GM18870 (cell line): ENCODE measurements around the gene OXSM.
A peak's percentile ranks its signal among the peaks of the same experiment; 100 is the strongest.

Experiments
- ATAC-seq: cut with Tn5 transposase; IDR thresholded peaks from one replicate; pipeline ENCODE4 v1.9.1; 2021; ENCODE audit warnings: moderate library complexity; ENCODE audit not compliant: unreplicated experiment

The OXSM gene

DNA sequence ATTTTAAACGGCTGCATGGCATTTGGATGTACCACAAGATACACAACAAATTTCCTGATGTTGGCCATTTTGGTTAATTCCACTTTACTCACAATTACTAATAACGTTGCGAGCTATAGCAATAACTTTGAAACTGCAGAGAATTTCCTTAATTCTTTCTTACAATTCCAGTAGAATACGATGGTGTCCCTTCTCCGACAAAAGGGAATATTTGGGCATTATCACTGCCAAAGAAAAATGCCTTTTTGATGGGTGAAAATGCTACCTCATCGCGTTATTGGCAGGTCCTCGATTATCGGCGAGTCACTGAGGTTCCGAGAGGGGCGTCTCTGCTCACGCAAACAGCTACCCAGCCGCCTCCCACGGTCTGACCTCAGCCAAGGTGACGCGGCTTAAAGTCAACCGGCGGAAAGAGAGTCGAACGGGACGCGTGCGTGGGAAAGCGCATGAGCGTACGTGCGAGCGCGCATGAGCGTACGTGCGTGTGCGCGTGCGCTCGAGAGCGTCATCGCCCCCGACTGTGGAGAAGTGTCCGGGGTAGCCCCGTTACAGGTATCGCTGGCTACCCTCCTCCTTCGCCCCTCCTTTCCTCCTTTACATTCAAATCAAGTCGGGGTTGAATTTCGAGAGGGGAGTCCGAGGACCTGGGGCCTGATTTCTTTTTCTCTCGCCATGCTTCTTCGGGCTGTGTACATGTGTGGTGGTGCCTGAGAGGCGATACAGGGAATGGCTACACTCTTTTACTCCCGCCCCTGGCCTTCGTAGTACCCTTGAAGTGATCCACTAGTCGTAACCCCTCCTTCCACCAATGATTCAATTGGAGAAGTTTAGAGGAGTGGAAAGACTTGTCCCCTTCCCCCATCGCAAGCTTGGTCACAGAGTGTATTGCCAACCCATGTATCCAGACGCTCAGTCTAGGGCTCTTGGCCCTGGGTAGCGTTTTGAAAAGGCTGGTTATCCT is at the start of gene OXSM:
Gene OXSM (plus strand): TSS at position 495 of the 961 bp plus-strand sequence. CDS start 931 bp downstream, outside the sequence.
- peak; percentile 89 for ATAC-seq

DNA sequence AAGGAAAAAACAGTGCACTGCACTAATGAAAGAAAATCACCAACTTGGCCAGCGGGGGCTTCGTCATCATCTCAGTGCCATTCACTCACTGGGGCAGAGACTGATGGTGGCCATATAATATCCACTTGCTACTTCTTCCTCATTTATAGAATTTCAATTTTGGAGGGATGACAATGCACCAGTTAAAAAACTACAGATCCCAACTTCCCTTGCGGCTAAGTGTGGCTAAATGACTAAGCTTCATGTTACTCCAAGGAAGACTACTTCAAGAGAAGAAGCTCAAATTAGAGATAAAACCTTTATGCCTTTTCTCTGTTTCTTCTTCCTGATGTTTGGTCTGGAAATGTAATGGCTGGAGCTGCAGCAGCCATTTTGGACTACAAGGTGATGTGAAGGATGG is 45.4 kb upstream of the OXSM start:
- no peak for ATAC-seq

DNA sequence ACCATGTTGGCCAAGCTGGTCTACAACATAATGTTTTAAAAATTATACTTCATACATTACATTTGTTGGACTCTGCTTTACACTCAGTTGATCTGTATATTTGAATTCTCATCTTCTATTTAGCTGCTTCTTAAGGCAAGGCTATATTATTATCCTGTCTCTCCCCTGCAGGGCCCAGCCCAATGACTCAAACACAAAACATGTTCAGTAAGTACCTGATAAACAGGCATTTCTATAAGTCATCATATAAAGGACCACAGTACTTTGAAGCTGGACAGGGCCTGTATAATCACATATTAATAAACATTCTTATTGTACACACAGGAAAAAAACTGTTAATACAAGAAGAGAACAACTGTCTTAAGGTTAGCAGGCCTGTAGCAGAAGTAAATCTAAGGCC is 42.9 kb upstream of the OXSM start:
- ATAC-seq, result no peak

DNA sequence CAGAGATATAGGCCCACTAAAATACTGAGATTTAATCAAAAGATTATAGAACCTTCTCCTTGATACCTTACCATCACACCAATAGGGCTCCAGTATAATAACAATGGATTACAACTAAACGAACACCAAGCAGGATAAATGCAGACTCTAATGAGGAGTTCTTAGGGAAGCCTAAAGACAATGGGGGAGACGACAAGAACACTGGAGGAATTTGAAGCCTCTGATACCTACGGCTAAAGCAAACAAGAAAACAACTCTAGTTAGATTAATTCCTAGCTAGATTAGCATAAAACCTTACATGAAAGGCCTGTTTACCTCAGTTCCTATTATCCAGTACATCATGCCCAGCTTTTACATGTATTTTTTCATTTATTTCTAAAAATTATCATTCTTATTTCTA is 41.7 kb upstream of the OXSM start:
- ATAC-seq, result no peak

DNA sequence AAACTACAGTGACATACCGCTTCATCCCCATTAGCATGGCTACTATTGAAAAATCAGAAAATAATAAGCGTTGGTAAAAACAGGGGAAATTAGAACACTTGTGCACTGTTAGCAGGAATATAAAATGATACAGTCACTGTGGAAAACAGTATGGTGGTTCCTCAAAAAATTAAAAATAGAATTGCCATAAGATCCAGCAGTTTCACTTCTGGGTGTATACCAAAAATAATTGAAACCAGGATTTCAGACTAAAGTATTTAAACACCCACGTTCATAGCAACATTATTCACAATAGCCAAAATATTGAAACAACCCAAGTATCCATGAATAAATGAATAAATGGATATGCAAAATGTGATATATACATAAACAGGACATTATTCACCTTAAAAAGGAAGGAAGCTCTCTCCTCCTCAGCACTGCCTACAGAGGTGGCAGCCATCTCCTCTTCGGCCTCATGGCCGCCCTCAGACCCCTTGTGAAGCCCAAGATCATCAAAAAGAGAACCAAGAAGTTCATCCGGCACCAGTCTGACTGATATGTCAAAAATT is 40.8 kb upstream of the OXSM start:
- ATAC-seq, result no peak

DNA sequence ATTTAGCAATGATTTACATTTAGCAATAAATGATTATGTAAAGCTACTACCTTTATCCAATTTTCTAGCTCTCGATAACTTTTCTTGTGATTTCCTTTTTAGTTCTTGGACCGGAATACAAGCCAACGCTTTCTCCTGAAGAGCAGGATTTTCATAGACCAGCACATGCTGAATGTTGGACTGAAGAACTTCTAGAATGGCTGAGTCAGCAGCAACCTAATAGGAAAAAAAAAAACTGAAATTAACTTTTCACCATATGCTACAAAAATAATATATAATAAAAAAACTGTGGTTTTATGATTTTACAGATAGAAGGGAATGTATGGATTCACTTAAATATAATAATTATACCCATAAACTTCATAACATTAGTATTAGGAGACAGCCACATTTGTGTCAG is 38.8 kb upstream of the OXSM start:
- no peak for ATAC-seq

DNA sequence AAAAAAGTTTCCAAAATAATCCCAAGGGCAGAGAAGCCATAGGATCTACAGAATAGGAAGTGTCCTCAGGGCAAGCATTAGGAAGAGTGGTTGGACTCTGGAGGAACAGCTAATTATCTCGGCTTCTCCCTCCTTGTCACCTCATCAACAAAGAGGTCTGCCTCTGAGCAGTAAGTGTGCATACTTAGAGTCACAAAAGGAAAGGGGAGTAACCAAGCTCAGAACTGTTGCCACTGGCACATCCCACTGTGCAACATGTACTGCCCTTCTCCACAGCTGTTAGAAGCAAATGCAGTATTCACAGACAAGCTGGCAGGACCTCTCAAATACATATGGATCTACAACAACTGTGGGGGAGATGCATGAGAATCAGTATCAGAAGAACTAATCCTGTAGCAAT is 38.2 kb upstream of the OXSM start:
- ATAC-seq, result no peak

DNA sequence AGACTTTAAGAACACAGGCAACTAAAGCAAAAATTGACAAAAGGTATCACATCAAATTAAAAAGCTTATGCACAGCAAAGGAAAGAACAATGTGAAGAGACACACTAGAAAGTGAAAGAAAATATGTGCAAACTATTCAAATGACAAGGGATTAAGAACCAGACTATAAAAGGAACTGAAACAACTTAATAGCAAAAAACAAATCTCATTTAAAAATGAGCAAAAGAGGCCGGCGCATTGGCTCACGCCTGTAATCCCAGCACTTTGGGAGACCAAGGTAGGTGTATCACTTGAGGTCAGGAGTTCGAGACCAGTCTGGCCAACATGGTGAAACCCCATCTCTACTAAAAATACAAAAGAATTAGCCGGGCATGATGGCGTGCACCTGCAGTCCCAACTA is 21.0 kb upstream of the OXSM start:
- peak; percentile 98 for ATAC-seq

DNA sequence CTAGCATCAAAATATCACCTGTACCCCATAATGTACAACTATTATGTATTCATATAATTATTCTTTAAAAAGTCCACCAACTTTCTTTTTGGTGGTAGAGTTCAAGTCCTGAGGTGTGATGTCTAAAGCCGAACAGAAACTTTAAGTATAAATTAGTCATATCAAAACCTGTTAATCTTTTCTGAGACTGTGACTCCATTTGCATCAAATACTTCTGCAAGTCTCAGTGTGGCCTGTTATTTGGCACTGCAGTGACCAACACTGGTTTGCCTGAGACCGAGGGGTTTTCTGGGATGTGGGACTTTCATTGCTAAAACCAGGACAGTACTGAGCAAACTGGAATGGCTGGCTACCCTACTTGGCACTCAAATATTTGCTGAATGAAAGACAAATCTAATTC is 14.0 kb upstream of the OXSM start:
- peak; percentile 92 for ATAC-seq

DNA sequence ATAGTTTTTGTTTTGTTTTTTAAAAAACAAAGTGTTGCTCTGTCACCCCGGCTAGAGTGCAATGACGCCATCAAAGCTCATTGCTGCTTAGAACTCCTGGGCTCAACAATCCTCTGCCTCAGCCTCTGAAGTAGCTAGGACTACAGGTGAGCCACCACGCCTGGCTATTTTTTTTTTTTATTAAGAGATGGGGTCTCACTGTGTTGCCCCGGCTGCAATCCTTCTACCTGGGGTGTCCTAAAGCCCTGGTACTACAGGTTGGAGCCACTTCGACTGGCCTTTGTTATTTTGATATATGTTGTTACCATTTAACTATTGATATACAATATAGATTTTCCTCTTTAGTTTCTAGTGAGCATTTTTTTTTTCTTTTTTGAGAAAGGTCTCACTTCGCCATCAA is 9.3 kb upstream of the OXSM start:
- ATAC-seq, result no peak

DNA sequence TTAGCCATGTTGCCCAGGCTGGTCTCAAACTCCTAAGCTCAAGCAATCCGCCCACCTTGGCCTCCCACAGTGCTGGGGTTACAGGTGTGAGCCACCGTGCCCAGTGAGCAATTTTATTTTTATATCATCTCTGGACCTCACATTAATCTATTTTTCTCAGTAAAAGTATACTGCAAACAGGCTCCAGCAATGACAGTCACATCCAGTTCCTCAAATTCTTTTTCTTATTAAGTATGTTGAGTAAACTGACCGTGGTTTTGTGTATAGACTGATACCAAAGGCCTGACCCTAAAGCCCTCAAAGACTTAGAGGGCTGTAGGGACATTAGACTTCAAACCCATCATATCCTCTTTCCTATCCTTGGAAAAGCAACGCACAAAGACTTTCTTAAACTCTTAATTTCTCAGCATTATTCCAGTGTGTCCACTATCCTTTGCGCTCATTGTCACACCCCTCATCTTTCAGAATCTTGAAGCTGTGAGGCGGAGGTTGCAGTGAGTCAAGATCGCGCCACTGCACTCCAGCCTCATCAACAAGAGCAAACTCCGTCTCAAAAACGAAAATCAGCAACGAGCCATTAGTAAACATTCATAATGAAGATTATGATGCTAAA is 8.6 kb upstream of the OXSM start:
- no peak for ATAC-seq

DNA sequence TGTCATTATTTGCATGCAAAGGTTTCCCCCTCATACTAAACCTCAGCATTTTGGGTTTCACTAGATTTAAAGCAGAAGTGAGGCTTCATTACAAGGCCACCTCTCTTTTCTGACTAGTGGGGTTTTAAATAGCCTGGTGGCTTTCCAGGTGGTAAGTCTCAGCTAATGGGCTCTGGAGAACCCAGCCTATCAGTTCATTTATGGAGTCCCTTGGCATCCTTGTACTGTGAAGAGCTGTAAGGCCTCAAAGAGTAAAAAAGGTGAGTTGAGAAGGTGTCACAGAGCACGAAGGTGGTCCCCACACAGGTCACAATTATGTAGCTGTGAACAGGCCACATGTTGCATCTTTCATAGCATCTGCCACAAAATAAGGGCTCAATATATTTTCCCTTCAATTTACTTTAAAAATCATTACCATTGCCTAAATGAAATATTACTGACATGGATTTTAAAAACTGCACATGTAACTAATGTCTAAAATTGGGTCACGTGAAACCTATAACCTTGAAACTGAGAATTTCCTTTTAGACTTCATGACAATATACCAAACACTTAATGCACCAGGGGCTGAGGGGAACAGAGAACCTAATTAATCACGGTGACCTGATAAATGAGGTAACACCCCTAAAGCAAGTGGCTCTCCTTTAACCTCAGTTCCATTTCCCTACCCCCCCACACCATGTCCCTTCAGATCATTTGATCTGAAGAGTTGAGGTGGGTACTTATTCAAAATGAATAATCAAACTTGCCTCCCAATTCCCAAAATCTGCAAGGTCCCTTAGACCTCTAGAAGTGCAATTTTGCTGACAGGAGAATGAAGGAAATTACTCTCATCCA is 7.9 kb upstream of the OXSM start:
- ATAC-seq, result peak; percentile 63

DNA sequence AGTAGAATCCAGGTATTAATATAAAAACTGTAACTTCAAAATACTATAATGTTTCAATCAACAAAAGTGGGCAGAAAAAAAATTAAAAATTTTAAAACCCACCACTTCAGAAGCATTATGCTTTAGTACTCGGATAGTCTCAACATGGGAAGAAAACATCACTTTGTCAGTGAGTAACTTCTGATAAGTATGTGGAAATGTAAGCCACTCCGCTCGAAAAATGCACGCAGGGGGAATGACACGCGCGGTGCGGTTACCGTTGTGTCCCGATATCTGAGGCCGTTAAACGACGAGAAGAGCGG is 7.3 kb upstream of the OXSM start:
- no peak for ATAC-seq

DNA sequence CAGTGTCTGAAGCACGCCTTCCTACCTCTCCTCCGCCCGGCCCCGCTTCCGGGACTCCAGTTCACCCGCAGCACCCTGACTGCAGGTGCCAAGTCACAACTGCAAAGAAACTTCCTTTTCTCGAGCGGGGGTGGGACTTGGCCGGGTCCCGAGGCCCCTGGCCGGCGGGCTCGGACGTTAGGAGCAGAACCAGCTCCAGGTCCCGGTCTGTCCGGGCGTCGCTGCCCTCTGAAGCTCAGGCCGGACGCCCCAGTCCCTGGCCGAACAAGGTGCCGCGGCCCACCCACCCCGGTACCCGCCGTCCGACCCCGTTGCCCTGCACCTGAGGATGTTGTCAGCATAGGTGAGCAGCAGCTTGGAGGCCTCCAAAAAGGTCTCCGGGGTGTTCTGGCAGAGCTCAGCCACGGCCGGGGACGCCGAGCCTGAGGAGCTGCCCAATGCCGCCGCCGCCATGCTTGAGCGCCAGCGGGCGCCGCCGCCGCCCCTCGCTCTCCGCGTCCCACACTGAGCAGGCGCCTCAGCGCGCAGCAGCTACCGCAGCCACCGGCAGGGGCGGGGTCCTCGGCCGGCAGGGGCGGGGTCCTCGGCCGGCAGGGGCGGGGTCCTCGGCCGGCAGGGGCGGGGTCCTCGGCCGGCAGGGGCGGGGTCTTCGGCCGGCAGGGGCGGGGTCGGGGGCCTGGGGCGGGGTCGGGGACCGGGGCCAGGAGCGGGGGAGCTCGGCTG is 6.8 kb upstream of the OXSM start, which contains the start of gene NGLY1:
Gene NGLY1 (minus strand): TSS at position 506 of the 723 bp plus-strand sequence. CDS start 53 bp downstream, at position 453.
- ATAC-seq, result peak; percentile 57

DNA sequence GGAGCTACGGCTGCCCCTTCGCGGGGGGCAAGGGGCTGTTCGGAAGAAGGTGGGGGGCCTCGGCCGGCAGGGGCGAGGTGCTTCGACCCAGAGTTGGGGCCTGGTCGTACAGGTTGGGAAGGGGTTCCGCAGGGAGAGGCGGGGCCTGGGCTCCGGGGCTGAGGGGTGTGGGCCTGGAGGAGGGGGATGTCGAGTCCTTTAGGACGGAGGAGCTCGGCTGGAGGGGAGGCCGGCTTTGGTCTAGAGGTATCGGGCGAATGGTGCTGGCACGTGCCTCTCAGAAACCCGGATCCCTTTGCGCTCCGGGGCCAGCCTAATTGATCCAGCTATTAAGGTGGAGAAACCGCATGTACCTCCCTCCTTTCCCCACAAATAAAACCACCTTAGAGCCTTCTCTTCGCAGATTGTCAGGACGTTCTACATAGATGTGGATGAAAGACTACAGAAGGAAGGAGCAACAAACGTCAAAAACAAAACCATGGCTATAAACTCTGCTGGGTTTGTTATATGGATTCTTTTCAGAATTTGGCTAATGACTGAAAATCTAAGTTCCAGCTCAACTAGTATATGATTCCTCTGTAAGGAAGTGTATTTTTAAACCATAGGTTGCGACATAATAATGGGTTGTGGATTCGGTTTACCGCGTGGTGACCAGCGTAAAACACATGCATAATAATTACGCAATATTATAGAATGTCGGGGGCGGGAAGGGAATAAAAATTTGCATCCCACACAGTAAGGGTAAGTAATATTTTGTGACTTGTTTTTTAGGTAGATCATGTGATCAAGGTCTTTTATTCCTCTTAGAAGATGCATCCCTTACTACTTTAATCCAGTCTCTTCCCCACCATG is 6.0 kb upstream of the OXSM start:
- ATAC-seq, result peak; percentile 21

DNA sequence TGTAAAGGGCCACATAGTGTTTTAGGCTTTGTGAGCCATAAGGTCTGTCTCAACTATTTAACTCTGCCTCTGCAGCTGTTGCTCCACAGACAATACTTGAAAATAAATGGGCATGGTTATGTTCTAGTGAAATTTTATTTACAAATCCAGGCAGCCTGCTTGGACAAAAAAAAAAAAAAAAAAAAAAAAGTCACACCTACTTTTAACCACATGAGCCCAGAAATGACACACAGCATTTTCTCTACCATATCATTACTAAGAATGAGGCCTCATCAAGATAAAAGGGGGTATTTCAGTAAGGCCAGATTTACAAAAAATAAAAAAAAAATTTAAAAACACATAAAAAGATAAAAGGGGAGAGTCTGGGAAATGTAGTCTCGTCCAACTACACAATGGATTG is 4.9 kb upstream of the OXSM start:
- ATAC-seq, result no peak

DNA sequence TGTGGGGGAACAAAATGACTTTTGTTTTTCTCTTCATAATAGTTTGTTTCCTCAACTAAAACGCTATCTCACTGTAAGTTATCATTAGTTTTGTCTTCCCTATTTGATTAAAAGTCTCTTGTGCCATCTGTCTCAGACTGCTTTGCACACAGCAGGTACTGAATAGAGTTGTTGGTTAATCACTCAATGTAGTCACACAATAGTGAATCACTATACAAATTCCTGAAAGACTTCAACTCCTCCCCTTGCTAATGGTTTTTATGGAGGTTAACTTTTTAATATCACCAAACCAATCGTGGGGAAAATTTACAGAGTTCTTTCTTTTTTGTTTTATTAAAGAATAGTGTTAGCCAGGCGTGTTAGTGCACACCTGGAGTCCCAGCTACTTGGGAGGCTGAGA is 4.1 kb upstream of the OXSM start:
- ATAC-seq, result no peak

DNA sequence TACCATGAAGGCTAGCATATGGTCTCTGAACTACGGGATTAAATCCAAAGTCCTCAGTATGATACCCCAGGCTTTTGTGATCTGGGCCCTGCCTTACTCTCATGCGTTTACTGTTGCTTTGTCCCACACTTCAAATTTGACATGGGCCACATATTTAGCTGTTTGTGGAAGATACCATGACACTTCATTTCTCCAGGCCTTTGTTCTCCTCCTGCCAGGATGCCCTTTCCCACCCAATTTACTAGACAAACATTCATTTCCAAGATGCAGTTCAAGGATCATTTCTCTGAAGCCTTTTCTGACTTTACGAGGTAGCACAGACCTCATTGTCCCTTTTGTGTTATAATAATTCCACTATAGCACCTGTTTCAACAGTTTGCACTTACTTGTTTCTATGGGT is 2.2 kb upstream of the OXSM start:
- ATAC-seq, result no peak

DNA sequence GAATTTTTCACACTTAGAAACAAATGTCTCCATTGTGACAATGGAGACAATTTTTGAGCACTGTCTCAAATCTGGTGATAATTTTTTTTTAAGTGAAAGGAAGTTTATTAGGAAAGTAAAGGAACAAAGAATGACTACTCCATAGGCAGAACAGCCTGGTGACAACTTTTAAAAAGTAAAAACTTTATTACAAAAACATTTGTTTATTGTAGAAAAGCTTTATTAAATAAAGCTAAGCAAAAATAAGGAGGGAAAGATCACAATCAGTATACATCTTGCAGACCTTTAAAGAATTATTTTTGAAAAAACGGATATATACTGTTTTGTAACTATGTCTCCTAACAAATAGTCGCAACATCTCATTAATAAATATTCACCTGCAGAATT is 688 bp upstream of the OXSM start:
- ATAC-seq, result no peak

DNA sequence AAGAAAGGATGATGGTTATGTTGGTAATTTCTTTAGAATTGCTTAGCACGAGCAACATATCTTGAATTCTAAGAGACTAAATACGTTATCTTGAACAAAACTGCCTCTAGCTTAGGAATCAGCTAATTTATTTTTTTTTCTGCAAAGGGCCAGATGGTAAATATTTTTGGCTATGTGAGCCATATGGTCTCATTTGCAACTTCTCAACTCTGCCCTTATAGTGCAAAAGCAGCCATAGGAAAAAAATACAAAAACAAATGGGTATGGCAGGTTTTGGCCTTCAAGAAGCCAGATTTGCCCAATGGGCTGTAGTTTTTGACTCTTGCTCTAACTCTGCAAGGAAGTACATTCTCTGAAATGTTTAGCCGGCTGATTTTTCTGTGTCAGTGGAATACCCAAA is 11.9 kb downstream of the OXSM start:
- no peak for ATAC-seq
